Skeletal muscle satellite cell (primary cell): ENCODE data around the gene STUM.

Experiments used
- H3K27me3 ChIP-seq: 2 replicates; pipeline ENCODE4 v1.7.0; 2013; ENCODE audit warnings: low read length; ENCODE audit not compliant: control insufficient read depth, insufficient read depth
- H3K36me3 ChIP-seq: 2 replicates; pipeline ENCODE4 v1.7.0; 2013; ENCODE audit warnings: mild to moderate bottlenecking, control low read depth, low read length; ENCODE audit not compliant: insufficient read depth
- H3K4me1 ChIP-seq: 2 replicates; pipeline ENCODE4 v1.7.0; 2013; ENCODE audit warnings: low read length; ENCODE audit not compliant: control insufficient read depth, insufficient read depth
- H3K4me2 ChIP-seq: 2 replicates; pipeline ENCODE4 v1.7.0; 2013; ENCODE audit warnings: mild to moderate bottlenecking, low read length
- H3K4me3 ChIP-seq: 2 replicates; pipeline ENCODE4 v1.7.0; 2013; ENCODE audit warnings: low read length
- H3K9ac ChIP-seq: 2 replicates; pipeline ENCODE4 v1.7.0; 2013; ENCODE audit warnings: mild to moderate bottlenecking, low read depth, low read length, moderate library complexity
- H3K9me3 ChIP-seq: replicated peaks from 2 replicates; pipeline ENCODE4 v1.7.0; 2013; ENCODE audit warnings: mild to moderate bottlenecking, control low read depth, low read length

The STUM gene

DNA sequence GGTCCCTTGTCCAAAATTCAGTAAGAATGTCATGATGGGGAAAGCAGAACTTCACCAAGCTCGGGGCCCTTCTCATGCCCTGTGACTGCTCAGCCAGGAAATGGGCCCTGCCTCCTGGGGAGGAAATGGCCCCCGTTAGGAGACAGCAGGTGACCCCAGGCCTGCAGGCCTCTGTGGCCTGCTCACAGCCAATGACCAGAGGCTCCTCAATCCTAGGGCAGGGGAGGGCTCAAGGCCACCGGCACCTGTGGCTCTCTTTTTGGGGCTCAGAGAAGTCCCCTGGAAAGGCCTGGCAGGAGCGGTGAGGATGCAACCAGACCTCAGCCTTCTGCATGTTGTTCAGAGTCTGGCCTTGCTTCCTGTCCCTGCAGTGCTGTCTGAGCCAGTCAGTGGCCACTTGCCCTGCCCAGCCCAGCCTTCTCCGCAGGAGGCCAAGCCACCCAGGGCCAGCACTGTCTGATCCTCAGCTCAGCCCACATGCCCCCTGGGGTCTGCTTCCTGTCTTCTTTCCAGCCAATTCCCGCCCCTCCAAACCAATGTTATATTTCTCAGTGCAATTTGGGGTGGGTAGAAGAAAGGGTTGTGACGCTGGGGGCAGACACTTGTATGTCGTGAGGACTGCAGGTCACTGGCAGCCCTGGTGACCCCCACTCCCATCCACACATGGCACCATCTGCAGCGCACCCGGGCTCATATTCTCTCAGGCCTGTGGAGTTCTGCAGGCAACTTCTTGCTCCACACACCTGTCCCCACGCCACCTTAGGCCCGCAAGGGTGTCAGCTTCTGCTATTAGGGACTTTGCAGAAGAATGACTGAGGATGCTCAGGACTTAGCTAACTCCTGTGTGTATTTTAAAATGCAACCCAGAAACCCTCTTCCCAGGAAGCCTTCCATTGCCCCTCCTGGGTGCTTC lies 106.9 kb downstream of the STUM start:
- Histone ChIP-seq H3K4me2 (no peak overlapping the region), H3K36me3 (no peaks in the 10 kb centered on the region), H3K27me3 (no peaks in the 10 kb centered on the region), H3K9me3 (no peaks in the 10 kb centered on the region), H3K4me3 (no peak overlapping the region), H3K9ac (no peak overlapping the region), H3K4me1 (peaks cover 28% of the 10 kb centered on the region)

DNA sequence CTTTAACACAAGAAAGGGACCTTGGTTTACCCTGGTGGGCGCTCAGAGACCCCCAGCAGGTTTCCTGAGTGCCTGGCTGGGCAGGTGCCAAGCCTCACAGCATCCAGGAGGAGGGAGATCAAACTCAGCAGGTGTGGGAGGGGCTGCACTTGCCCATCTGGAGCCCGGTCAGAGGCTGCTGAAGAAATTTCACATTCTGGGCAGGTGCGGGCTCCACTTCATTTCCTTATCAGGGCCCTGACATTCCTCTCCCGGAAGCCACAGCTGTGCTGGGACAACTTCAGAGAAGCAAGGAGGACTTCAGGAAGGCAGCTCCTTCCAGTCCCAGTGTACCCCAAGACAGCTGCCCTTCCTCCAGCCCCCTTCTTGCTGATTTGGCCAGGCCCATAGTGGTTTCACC lies 107.6 kb downstream of the STUM start:
- Histone ChIP-seq H3K4me1 (peaks cover 28% of the 10 kb centered on the region), H3K36me3 (no peaks in the 10 kb centered on the region), H3K4me3 (no peak overlapping the region), H3K27me3 (no peaks in the 10 kb centered on the region), H3K9ac (no peak overlapping the region), H3K4me2 (no peak overlapping the region), H3K9me3 (no peaks in the 10 kb centered on the region)

- Histone ChIP-seq H3K27me3 (no peaks in the 10 kb centered on the region), H3K4me2 (peak overlapping the region; percentile 6), H3K9me3 (no peaks in the 10 kb centered on the region), H3K4me1 (peaks cover 34% of the 10 kb centered on the region), H3K4me3 (no peak overlapping the region), H3K36me3 (no peaks in the 10 kb centered on the region), H3K9ac (no peak overlapping the region)
Observed at GRCh38 chr1:226656601-226657277, 108.2 kb downstream of the STUM start.

GRCh38 chr1:226657895-226658545 lies 109.5 kb downstream of the STUM start:
- H3K36me3 ChIP-seq: no peaks in the 10 kb centered on the region
- no peak overlapping the region for H3K4me3 ChIP-seq
- H3K9ac ChIP-seq: no peak overlapping the region
- no peak overlapping the region for H3K4me2 ChIP-seq
- H3K27me3 ChIP-seq: no peaks in the 10 kb centered on the region
- H3K4me1 ChIP-seq: peaks cover 46% of the 10 kb centered on the region
- no peaks in the 10 kb centered on the region for H3K9me3 ChIP-seq

DNA sequence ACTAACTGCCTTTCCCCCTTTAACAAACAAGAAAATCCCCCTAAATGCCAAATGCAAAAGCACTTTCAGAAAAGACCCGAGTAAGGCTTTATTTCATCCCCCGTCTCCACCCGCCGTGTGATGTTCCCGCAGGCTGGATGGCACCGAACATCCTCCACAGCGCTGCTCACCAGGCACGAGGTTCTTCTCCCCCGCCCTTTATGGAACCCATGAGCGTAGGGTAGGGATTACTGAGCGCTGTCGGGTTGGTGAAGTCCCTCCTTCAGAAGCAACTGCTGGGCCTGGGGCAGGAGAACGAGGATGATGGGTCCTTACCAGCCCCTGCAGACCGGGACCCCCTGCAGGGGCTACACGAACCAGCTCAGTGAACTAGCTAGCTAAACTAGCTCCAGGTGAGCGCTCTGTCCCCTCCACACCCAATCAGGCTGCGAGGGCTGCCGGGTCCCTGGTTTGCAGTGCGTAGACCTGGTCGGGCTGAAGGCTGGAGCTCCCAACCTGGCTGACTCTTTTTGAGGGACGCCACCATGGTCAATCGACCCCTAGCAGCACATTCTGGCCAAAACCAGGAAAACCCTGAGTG lies 110.1 kb downstream of the STUM start:
- Histone ChIP-seq H3K36me3 (no peaks in the 10 kb centered on the region), H3K4me2 (no peak overlapping the region), H3K9me3 (no peaks in the 10 kb centered on the region), H3K9ac (no peak overlapping the region), H3K4me1 (peaks cover 52% of the 10 kb centered on the region), H3K27me3 (no peaks in the 10 kb centered on the region), H3K4me3 (no peak overlapping the region)
